Psoas muscle (tissue), 8 donors: ENCODE results near the gene ZNF568. TPM values are rescaled to one million over a fixed set of nuclear protein-coding genes. Genes with fewer than 3 reads are reported as not detected.

Experiments used
- ATAC-seq, 4 donors: fragments of 200-7000 bp; cut with Tn5 transposase; one replicate each; pipeline ENCODE4 v1.9.1; 2020; ENCODE audit warnings: moderate library complexity in 3 of 4, mild to moderate bottlenecking in 2 of 4
- DNase-seq, 2 donors: peaks; one replicate each; pipeline ENCODE4 v3.0.0-alpha.2; 2020
- H3K27ac ChIP-seq: fragments of 200-600 bp; one replicate; pipeline ENCODE4 v1.8.0; 2022
- H3K27me3 ChIP-seq, 3 donors: fragments of 200-600 bp in 1 of 3; one replicate each; pipeline versions ENCODE4 v1.6.1 to v1.8.0; 2013 to 2022; ENCODE audit warnings: low read length in 2 of 3, mild to moderate bottlenecking in 2 of 3, moderate library complexity in 1 of 3; ENCODE audit not compliant: insufficient read depth in 3 of 3
- H3K36me3 ChIP-seq, 2 donors: fragments of 200-600 bp in 1 of 2; one replicate each; pipeline versions ENCODE4 v1.6.1 to v1.8.0; 2013 to 2022; ENCODE audit warnings: low read depth in 1 of 2, mild to moderate bottlenecking in 1 of 2, moderate library complexity in 1 of 2; ENCODE audit not compliant: insufficient read depth in 1 of 2
- H3K4me1 ChIP-seq: fragments of 200-600 bp; one replicate; pipeline ENCODE4 v1.8.0; 2022
- H3K4me3 ChIP-seq: fragments of 200-600 bp; one replicate; pipeline ENCODE4 v1.8.0; 2022; ENCODE audit warnings: mild to moderate bottlenecking
- H3K9me3 ChIP-seq: fragments of 200-600 bp; one replicate; pipeline ENCODE4 v1.8.0; 2022
- CTCF ChIP-seq: fragments of 200-600 bp; IDR thresholded peaks from one replicate; pipeline ENCODE4 v1.8.0; 2022; ENCODE audit warnings: antibody characterized with exemption
- WGBS, 3 donors: extraction: QIAGEN DNeasy Blood & Tissue Kit; methylation state at CpG; one replicate each; pipeline versions ENCODE4 v1.1.6 to v1.1.7; 2013; 5-methylcytosine and 5-hydroxymethylcytosine counted together
- intact Hi-C, 2 donors: fragments of 100-400 bp; cut with DNase I; formaldehyde crosslinking; loops; one replicate each; pipeline versions ENCODE4 v1.11.0 to v1.14.2; 2022
- long read RNA-seq, 2 donors: library from polyadenylated mRNA; unstranded; transcript quantifications; one replicate each; pipeline ENCODE4 v2.0.0, GENCODE V29; 2021
- polyA plus RNA-seq, 3 donors: library from polyadenylated mRNA; stranded (reverse); fragments of 200-250 nt; gene quantifications; one replicate each; pipeline ENCODE4 v1.2.3, GENCODE V29; 2013
- total RNA-seq, 4 donors: library from RNA; stranded (reverse); fragmentation: NEBNext Ultra II Directional in 2 of 4; extraction: Animal tissue kit (Norgen Biotek cat#: 25700) in 2 of 4; gene quantifications; one replicate each; pipeline versions ENCODE4 v1.2.1 to v1.2.4, GENCODE V29; 2021 to 2023
- donor health status: healthy with polysubstance abuse.
- donor health status: DM: no; HTN: no; CAD: no; lungs with moderate emphysema.
- donor health status: Bipolar disorder and iron deficiency.
- donor health status: healthy.
- donor health status: DM: yes; HTN: yes; CAD: no.
- donor health status: DM: no; HTN: no; CAD: no.
- donor health status: DM: no; HTN: no; CAD: no.
- donor health status: DM: yes; HTN: yes; CAD: no.

ZNF568 gene
- total RNA-seq (10 to 100 TPM in 1 of 4 donors, 1 to 10 TPM in 3; 4.8 to 13.9 (median 7.3) TPM), polyA plus RNA-seq (10 to 100 TPM in 1 of 3 donors, 1 to 10 TPM in 2; 2.3 to 10.8 (median 4.0) TPM)
- long read RNA-seq, donor 1, partial matches to known transcripts: 1 of 8 reads
- long read RNA-seq, donor 1, other reads (novel, unspliced or antisense): 3 of 8 reads
- long read RNA-seq, donor 2, partial matches to known transcripts: 1 of 6 reads
- long read RNA-seq, donor 2, other reads (novel, unspliced or antisense): 3 of 6 reads

GRCh38 chr19:36915992-36916830 lies at the start of gene ZNF568, which contains the start of gene ZNF829:
ZNF568 (plus strand) TSS chr19:36916332; CDS start chr19:36922771, 6,439 bp downstream.
ZNF829 (minus strand) TSS chr19:36916291; CDS start chr19:36915167, 1,124 bp downstream.
- Histone ChIP-seq H3K36me3 (peaks cover 4 to 41% of the 10 kb centered on the region in 2 donors), H3K4me1 (no peaks in the 10 kb centered on the region), H3K27ac (peak within 1 kb of the TSS; percentile 97), H3K4me3 (peak within 1 kb of the TSS; percentile 95), H3K27me3 (no peaks in the 10 kb centered on the region), H3K9me3 (peaks cover 28% of the 10 kb centered on the region)
- WGBS, 3 donors: 0% methylated on average over 57 of the region's 57 CpGs
- peak; percentile 88 to 95 for DNase-seq
- peak; percentile 57 for TF ChIP-seq CTCF
- intact Hi-C loops: loop anchor here (5.0 kb wide), 4 partner anchors 64 to 301 kb away; partner anchors contain the start of genes ZNF345 (in 2 of the 2), ZNF383 (in 1 of the 2), ZNF420 (in 1 of the 2) and ZNF790 (in 1 of the 2)
- peak; percentile 96 to 99 (median 98) for ATAC-seq

GRCh38 chr19:36876993-36877938 lies 38.9 kb upstream of the ZNF568 start:
- peaks cover 97% of the 10 kb centered on the region for H3K9me3 ChIP-seq

GRCh38 chr19:36891768-36892357 lies 24.3 kb upstream of the ZNF568 start:
- TF ChIP-seq CTCF: no peak
- ATAC-seq: no peak
- no peak overlapping the region for H3K4me3 ChIP-seq
- H3K9me3 ChIP-seq: peaks cover 97% of the 10 kb centered on the region
- H3K27me3 ChIP-seq: peaks cover 0 to 2% (median 0%) of the 10 kb centered on the region in 3 donors
- WGBS, 3 donors: 98 to 100% (median 99%) methylated on average over 3 of the region's 3 CpGs
- intact Hi-C loops: no loop called here
- H3K36me3 ChIP-seq: peaks cover 26 to 51% of the 10 kb centered on the region in 2 donors
- no peak for DNase-seq
- H3K4me1 ChIP-seq: no peaks in the 10 kb centered on the region
- no peak overlapping the region for H3K27ac ChIP-seq

More at GRCh38 chr19:36876993-36877938, 38.9 kb upstream of the ZNF568 start:
- Histone ChIP-seq H3K27ac (no peak overlapping the region), H3K36me3 (peaks cover 13 to 37% of the 10 kb centered on the region in 2 donors), H3K27me3 (no peaks in the 10 kb centered on the region), H3K4me3 (no peak overlapping the region), H3K4me1 (no peaks in the 10 kb centered on the region)
- intact Hi-C loops: no loop called here
- ATAC-seq (no peak), DNase-seq (no peak)
- WGBS, 3 donors: 98 to 99% (median 98%) methylated on average over 10 of the region's 10 CpGs
- no peak for TF ChIP-seq CTCF

- no peak for DNase-seq
- intact Hi-C loops: no loop called here
- Histone ChIP-seq H3K4me1 (no peaks in the 10 kb centered on the region), H3K27me3 (peaks cover 0 to 2% (median 0%) of the 10 kb centered on the region in 3 donors), H3K36me3 (peaks cover 29 to 64% of the 10 kb centered on the region in 2 donors), H3K4me3 (no peak overlapping the region), H3K27ac (no peak overlapping the region), H3K9me3 (peaks cover 94% of the 10 kb centered on the region)
- 96 to 100% (median 98%) methylated on average over 2 of the region's 2 CpGs for WGBS, 3 donors
- no peak for TF ChIP-seq CTCF
- ATAC-seq: no peak
These were observed 21.2 kb upstream of the ZNF568 start for GRCh38 chr19:36894849-36895383.
